K562 (cell line): ENCODE results near the gene DAG1. TPM values are rescaled to one million over a fixed set of nuclear protein-coding genes. Genes with fewer than 3 reads are reported as not detected.

Source experiments
- ATF1 ChIP-seq, 2 experiments: fragments of 450-650 bp in 1 of 2; IDR thresholded peaks; 2 replicates each; pipeline ENCODE4 v1.6.1; 2016; ENCODE audit warnings: missing compliant biosample characterization in 1 of 2, missing genetic modification characterization in 1 of 2
- MAFG ChIP-seq: fragments of 450-650 bp; conservative IDR thresholded peaks from 2 replicates; pipeline ENCODE4 v1.6.1; 2016; ENCODE audit warnings: missing genetic modification characterization, missing compliant biosample characterization
- MECOM ChIP-seq: fragments of 250-450 bp; sonication (Bioruptor Pico); IDR thresholded peaks from 2 replicates; pipeline ENCODE4 v1.8.0; 2022; ENCODE audit warnings: inconsistent platforms
- MEIS2 ChIP-seq: fragments of 450-650 bp; IDR thresholded peaks from 2 replicates; pipeline ENCODE4 v1.6.1; 2014; ENCODE audit warnings: mild to moderate bottlenecking; ENCODE audit not compliant: partially characterized antibody
- NRF1 ChIP-seq, 2 experiments: fragments of 450-650 bp; IDR thresholded peaks in 1 of 2; conservative IDR thresholded peaks in 1 of 2; 2 replicates each; pipeline ENCODE4 v1.6.1; 2014; ENCODE audit warnings: mild to moderate bottlenecking in 2 of 2
- PKNOX1 ChIP-seq: fragments of 450-650 bp; IDR thresholded peaks from 2 replicates; pipeline ENCODE4 v1.6.1; 2016
- PRDM10 ChIP-seq: fragments of 450-650 bp; IDR thresholded peaks from 2 replicates; pipeline ENCODE4 v1.6.1; 2018; ENCODE audit not compliant: partially characterized antibody
- SRSF9 ChIP-seq: fragments of 200-400 bp; formaldehyde crosslinking; IDR thresholded peaks from 2 replicates; pipeline ENCODE4 v1.6.1; 2017; ENCODE audit warnings: low read depth, low read length, borderline replicate concordance
- TAF1 ChIP-seq: IDR thresholded peaks from 2 replicates; pipeline ENCODE4 v1.6.1; 2011; ENCODE audit warnings: mild to moderate bottlenecking, low read length, moderate library complexity; ENCODE audit not compliant: insufficient read depth, control insufficient read depth, severe bottlenecking; ENCODE audit errors: extremely low read depth
- ZNF146 ChIP-seq: IDR thresholded peaks from one replicate; pipeline ENCODE4 v1.6.1; 2018; ENCODE audit warnings: missing compliant biosample characterization; ENCODE audit not compliant: unreplicated experiment
- ZNF239 ChIP-seq: fragments of 250-450 bp; sonication (Bioruptor Pico); IDR thresholded peaks from 2 replicates; pipeline ENCODE4 v1.4.0; 2020; ENCODE audit warnings: mild to moderate bottlenecking
- ZNF384 ChIP-seq: IDR thresholded peaks from 2 replicates; pipeline ENCODE4 v1.6.1; 2012; ENCODE audit warnings: low read depth, low read length, improper control_type of control experiment
- ZNF592 ChIP-seq: fragments of 450-650 bp; IDR thresholded peaks from 2 replicates; pipeline ENCODE4 v1.6.1; 2017; ENCODE audit warnings: antibody characterized with exemption, mild to moderate bottlenecking
- polyA plus RNA-seq, 8 experiments: library from polyadenylated mRNA; depleted of rRNA in 4 of 8; stranded (reverse) in 5 of 8; unstranded in 3 of 8; fragments of >200 nt; fragmentation: Nextera tagmentation in 2 of 8; fragmentation: Illumina TruSeq in 1 of 8; extraction: Ambion mirVana in 2 of 8; extraction: Trizol in 1 of 8; gene quantifications; 2 replicates each; pipeline versions ENCODE4 v1.2.1 to v1.2.3, GENCODE V29; 2011 to 2014; ENCODE audit warnings: inconsistent platforms in 1 of 8, missing spikeins in 1 of 8
- total RNA-seq, 7 experiments: library from RNA; depleted of rRNA in 6 of 7; stranded (reverse); fragments of >200 nt in 6 of 7; fragmentation: Illumina TruSeq in 2 of 7; extraction: Trizol in 2 of 7; gene quantifications; 2 replicates each; pipeline versions ENCODE4 v1.2.1 to v1.2.3, GENCODE V29; 2011 to 2021; ENCODE audit warnings: low replicate concordance in 1 of 7

Gene DAG1
- total and polyA plus RNA-seq, 9 of the 15 experiments (the other 6 are each of a cell fraction or from before 2014, with no cell fraction given): 0.29 to 19.6 (median 8.2) TPM

GRCh38 chr3:49500732-49501609 lies 30.9 kb downstream of the DAG1 start (continued):
- TF ChIP-seq SRSF9: no peak
- peak; percentile 31; the same call in 1 of the 2 replicates for TF ChIP-seq MAFG
- TF ChIP-seq PRDM10: peak; percentile 8
- TF ChIP-seq MEIS2: peak; percentile 9
- peak; percentile 88 for TF ChIP-seq ZNF592
- 0 out of 2 replicates have a peak, but pooled peaks have one; percentile 31 for TF ChIP-seq ZNF384
- peak; percentile 38 for TF ChIP-seq TAF1
- no peak for TF ChIP-seq ZNF146
- no peak for TF ChIP-seq ATF1 (CRISPR knock-in tag; IDR thresholded peaks at IDR 0.05)
- TF ChIP-seq ATF1 (tag; IDR thresholded peaks at IDR 0.05): peak; percentile 81
- no peak for TF ChIP-seq ZNF239 (CRISPR knock-in tag)
- no peak for TF ChIP-seq MECOM (CRISPR knock-in tag)
- TF ChIP-seq PKNOX1: peak; percentile 54; the same call in 1 of the 2 replicates
- 0 out of 4 replicates have a peak, but pooled peaks of 1 of the 2 experiments have one; percentile 20 for TF ChIP-seq NRF1 (conservative IDR thresholded peaks at IDR 0.05 in 1 of 2, IDR thresholded peaks at IDR 0.05 in 1 of 2)
